Measurements from ENCODE around the gene SHISAL1. TPM values are rescaled to one million over a fixed set of nuclear protein-coding genes. Genes with fewer than 3 reads are reported as not detected.

SHISAL1 gene
- polyA plus RNA-seq, 1 experiment = 2.4 TPM

DNA sequence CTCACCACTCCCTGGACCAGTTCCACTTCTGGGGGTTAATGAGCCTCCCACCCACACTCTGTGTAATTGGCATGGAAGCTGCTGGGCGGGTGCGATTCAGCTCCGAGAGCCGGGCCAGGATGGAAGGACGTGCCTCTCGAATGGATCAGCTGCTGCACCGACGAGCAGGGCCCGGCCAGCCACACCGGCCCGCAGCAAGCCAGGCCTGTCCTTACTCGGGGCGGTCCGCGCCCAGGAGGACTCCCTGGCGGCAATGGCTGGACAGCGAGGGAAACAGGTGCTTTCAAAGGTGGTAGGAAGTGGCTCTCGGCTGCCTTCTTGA, 4.3 kb upstream of the SHISAL1 start:
- TF ChIP-seq, protein P1, sequence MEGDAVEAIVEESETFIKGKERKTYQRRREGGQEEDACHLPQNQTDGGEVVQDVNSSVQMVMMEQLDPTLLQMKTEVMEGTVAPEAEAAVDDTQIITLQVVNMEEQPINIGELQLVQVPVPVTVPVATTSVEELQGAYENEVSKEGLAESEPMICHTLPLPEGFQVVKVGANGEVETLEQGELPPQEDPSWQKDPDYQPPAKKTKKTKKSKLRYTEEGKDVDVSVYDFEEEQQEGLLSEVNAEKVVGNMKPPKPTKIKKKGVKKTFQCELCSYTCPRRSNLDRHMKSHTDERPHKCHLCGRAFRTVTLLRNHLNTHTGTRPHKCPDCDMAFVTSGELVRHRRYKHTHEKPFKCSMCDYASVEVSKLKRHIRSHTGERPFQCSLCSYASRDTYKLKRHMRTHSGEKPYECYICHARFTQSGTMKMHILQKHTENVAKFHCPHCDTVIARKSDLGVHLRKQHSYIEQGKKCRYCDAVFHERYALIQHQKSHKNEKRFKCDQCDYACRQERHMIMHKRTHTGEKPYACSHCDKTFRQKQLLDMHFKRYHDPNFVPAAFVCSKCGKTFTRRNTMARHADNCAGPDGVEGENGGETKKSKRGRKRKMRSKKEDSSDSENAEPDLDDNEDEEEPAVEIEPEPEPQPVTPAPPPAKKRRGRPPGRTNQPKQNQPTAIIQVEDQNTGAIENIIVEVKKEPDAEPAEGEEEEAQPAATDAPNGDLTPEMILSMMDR (IDR thresholded peaks at IDR 0.05; ENCODE audit: low read depth, low read length) = no peak
- CTCF ChIA-PET = no interaction called here
- Histone ChIP-seq H3K27ac (ENCODE audit: low read depth, low read length) (no peak overlapping the region), H3K9me3 (ENCODE audit: control insufficient read depth, insufficient read depth, low read length) (no peaks in the 10 kb centered on the region; the same call in 1 of the 2 replicates), H3K4me3 (ENCODE audit: low read depth, low read length) (no peak overlapping the region), H3K27me3 (ENCODE audit: control insufficient read depth, insufficient read depth, low read length) (no peaks in the 10 kb centered on the region)
- DNase-seq (ENCODE audit: low read depth, low spot score) = no peak
- POLR2A ChIA-PET = no interaction called here

GRCh38 chr22:44316393-44317122, 3.8 kb upstream of the SHISAL1 start:
- Histone ChIP-seq H3K27me3 (ENCODE audit: control insufficient read depth, insufficient read depth, low read length) (no peaks in the 10 kb centered on the region), H3K27ac (ENCODE audit: low read depth, low read length) (no peak overlapping the region), H3K4me3 (ENCODE audit: low read depth, low read length) (no peak overlapping the region), H3K9me3 (ENCODE audit: control insufficient read depth, insufficient read depth, low read length) (no peaks in the 10 kb centered on the region; the same call in 1 of the 2 replicates)
- DNase-seq (ENCODE audit: low read depth, low spot score) = no peak
- TF ChIP-seq, protein P1 (IDR thresholded peaks at IDR 0.05; ENCODE audit: low read depth, low read length) = no peak
- POLR2A ChIA-PET = no interaction called here
- CTCF ChIA-PET = no interaction called here

- POLR2A ChIA-PET = no interaction called here
- TF ChIP-seq, protein P1 (IDR thresholded peaks at IDR 0.05; ENCODE audit: low read depth, low read length) = no peak
Measured at GRCh38 chr22:44314425-44315067, 1.8 kb upstream of the SHISAL1 start.

DNA sequence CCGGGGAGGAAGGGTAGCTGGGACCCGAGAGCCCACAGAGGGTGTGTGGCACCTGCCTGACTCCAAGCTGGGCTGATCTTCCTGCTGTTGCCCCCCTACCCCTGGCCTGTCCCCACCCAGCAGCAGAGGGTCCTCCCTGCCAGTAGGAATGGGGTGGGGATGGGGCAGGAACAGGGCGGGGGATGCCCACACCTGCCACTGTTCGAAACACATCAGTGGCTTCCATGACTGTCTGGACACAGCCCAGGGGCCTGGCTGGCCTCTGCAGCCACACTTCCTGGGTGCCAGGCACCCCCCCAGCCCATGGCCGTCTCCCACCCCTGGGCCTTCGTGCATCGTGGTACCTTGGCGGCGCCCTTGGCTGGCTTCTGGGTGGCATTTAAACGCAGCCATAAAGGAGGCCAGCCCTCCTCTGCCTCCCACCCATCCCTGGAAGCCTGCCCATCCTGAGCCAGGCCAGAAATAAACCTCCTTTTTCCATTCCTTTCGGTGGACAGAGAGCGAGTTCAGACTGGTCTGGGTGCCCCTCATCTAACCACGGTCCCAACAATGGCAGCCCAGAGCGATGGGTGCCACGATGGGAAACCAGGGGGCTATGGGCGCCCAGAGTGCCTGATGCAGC, 745 bp upstream of the SHISAL1 start:
- TF ChIP-seq, protein P1 (IDR thresholded peaks at IDR 0.05; ENCODE audit: low read depth, low read length) = no peak
- CTCF ChIA-PET = no interaction called here
- Histone ChIP-seq H3K9me3 (ENCODE audit: control insufficient read depth, insufficient read depth, low read length) (no peaks in the 10 kb centered on the region; the same call in 1 of the 2 replicates), H3K4me3 (ENCODE audit: low read depth, low read length) (no peak overlapping the region), H3K27ac (ENCODE audit: low read depth, low read length) (no peak overlapping the region), H3K27me3 (ENCODE audit: control insufficient read depth, insufficient read depth, low read length) (no peaks in the 10 kb centered on the region)
- DNase-seq (ENCODE audit: low read depth, low spot score) = no peak
- POLR2A ChIA-PET = no interaction called here

More at GRCh38 chr22:44314425-44315067, 1.8 kb upstream of the SHISAL1 start:
- Histone ChIP-seq H3K9me3 (ENCODE audit: control insufficient read depth, insufficient read depth, low read length) (no peaks in the 10 kb centered on the region; the same call in 1 of the 2 replicates), H3K27ac (ENCODE audit: low read depth, low read length) (no peak overlapping the region), H3K4me3 (ENCODE audit: low read depth, low read length) (no peak overlapping the region), H3K27me3 (ENCODE audit: control insufficient read depth, insufficient read depth, low read length) (no peaks in the 10 kb centered on the region)
- no peak for DNase-seq (ENCODE audit: low read depth, low spot score)
- CTCF ChIA-PET = no interaction called here

- ChIA-PET CTCF (interaction anchor here (1.1 kb wide), 1 partner anchor 206 kb away, joined by 3 read pairs; no protein-coding TSS in a partner anchor), POLR2A (no interaction called here)
- Histone ChIP-seq H3K27me3 (ENCODE audit: control insufficient read depth, insufficient read depth, low read length) (no peaks in the 10 kb centered on the region), H3K4me3 (ENCODE audit: low read depth, low read length) (no peak overlapping the region), H3K9me3 (ENCODE audit: control insufficient read depth, insufficient read depth, low read length) (no peaks in the 10 kb centered on the region; the same call in 1 of the 2 replicates), H3K27ac (ENCODE audit: low read depth, low read length) (no peak overlapping the region)
- TF ChIP-seq, protein P1 (IDR thresholded peaks at IDR 0.05; ENCODE audit: low read depth, low read length) = no peak
- no peak for DNase-seq (ENCODE audit: low read depth, low spot score)
Measured at GRCh38 chr22:44311855-44312170, 938 bp downstream of the SHISAL1 start.

Measured in AG04450 (cell line).